GM12864 (cell line): ENCODE results near the gene KATNAL1.
A peak's percentile ranks its signal among the peaks of the same experiment; 100 is the strongest.

Experiments used
- DNase-seq: peaks from one replicate; pipeline ENCODE4 v3.0.0-alpha.2; 2011; ENCODE audit warnings: low read depth
- H3K4me3 ChIP-seq: 2 replicates; pipeline ENCODE4 v1.5.1; 2011; ENCODE audit warnings: mild to moderate bottlenecking, low read depth, low read length, control low read depth
- TF ChIP-seq, protein P1 (sequence below): IDR thresholded peaks from 2 replicates; pipeline ENCODE4 v1.5.1; 2011; ENCODE audit warnings: low read depth, mild to moderate bottlenecking, moderate library complexity, low read length, control low read depth, inconsistent platforms; ENCODE audit errors: missing control alignments

KATNAL1 gene

GRCh38 chr13:30352121-30352520 lies 44.8 kb upstream of the KATNAL1 start:
- TF ChIP-seq, protein P1, sequence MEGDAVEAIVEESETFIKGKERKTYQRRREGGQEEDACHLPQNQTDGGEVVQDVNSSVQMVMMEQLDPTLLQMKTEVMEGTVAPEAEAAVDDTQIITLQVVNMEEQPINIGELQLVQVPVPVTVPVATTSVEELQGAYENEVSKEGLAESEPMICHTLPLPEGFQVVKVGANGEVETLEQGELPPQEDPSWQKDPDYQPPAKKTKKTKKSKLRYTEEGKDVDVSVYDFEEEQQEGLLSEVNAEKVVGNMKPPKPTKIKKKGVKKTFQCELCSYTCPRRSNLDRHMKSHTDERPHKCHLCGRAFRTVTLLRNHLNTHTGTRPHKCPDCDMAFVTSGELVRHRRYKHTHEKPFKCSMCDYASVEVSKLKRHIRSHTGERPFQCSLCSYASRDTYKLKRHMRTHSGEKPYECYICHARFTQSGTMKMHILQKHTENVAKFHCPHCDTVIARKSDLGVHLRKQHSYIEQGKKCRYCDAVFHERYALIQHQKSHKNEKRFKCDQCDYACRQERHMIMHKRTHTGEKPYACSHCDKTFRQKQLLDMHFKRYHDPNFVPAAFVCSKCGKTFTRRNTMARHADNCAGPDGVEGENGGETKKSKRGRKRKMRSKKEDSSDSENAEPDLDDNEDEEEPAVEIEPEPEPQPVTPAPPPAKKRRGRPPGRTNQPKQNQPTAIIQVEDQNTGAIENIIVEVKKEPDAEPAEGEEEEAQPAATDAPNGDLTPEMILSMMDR = no peak
- H3K4me3 ChIP-seq = no peak overlapping the region
- no peak for DNase-seq

- H3K4me3 ChIP-seq = no peak overlapping the region
- no peak for DNase-seq
- TF ChIP-seq, protein P1 = no peak
Observed at GRCh38 chr13:30346789-30347167, 39.4 kb upstream of the KATNAL1 start.

DNA sequence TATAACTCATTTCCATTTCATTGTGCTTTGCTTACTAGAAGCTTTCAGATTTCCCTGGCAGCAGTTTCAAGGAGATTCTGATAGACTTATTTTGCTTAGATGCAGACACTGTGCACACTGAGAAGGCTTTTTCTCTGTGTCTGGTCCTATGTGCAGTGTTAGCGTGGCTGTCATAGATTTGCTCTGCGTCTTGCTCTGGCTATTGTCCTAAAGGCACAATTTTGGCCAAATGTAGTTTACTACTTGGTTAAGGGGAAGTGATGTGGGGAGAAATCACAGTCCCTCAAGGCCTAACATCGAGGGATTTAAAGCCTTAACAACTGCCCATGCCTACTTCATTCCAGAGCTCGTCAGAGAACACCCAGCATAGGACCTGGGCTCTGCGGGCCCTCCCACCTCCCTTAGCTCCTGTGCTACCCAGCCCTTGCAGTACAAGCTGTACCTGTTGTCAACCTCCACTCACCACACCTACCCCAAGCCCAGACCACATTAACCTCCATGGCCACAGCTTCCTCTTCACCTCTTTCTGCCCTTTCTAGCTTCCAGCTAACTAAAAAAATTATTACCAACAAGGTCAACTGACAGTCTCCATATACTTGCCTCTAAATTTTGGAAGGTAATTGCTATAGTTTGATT lies 38.9 kb upstream of the KATNAL1 start:
- TF ChIP-seq, protein P1 = no peak
- DNase-seq = peak; percentile 66
- H3K4me3 ChIP-seq = no peak overlapping the region

DNA sequence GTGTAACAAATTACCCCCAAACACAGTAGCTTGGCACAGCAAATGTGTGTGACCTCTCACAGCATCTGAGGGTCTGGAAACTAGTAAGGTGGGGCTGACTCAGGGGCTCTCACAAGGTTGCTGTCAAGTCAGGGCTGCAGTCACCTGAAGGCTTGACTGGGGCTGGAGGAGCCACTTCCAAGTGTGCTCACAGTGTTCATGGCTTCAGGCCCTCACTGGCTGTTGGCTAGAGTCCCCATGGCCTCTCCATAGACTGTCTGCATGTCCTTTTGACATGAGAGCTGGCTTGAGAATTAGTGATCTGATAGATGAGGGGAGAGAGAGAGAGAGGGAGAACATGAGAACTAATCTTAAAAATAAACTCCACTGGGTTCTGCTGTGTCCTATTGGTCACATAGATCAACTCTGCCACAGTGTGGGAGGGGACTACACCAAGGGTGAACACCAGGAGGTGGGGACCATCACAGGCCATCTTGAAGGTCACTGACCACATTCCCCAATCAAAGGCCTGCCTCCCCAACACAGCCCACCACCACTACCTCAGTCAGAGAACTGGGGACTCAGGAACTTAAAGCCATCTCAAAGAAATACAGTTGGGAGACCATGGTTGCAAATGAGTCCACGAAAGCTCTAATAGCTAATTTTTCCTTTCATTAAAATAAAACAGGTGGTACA lies 38.2 kb upstream of the KATNAL1 start:
- no peak overlapping the region for H3K4me3 ChIP-seq
- DNase-seq = no peak

DNA sequence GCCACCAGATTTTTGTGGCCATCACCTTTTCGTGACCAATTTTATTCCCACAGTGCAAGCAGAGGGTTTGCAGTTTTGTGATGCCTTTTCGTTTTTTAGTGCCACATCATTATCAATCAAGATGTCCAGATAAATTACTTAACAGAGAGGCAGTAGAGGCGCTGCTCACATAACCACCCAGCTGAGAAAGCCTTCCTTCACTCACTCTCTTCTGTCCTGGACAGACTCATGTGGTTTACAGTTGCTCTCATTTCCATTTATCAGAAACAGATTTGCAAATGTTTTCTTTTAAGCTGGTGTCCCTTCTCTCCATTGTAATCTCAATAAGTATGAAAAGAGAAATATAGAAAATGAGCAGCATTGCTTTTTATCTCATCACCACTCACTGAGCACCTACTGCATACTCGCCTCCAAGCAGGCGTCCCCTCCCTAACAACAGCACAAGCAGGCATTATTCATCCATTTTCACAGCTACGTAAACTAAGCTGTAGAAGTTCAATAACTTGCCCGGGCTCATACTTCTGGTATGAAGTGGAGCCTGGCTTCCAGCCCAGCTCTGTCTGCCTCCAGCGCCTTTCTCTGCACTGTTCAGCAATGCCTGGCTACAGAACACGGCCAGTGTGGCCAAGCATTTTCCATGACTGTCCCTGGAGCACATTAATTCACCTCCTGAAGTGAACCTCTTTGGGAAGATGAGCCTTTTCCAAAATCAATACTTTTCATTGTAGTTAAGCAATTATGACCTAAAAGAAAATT lies 34.6 kb upstream of the KATNAL1 start:
- H3K4me3 ChIP-seq = no peak overlapping the region
- DNase-seq = no peak
- TF ChIP-seq, protein P1 = no peak

More for the DNA sequence above, 38.2 kb upstream of the KATNAL1 start:
- TF ChIP-seq, protein P1 = no peak

GRCh38 chr13:30340331-30341250 lies 33.2 kb upstream of the KATNAL1 start:
- TF ChIP-seq, protein P1 = no peak
- no peak overlapping the region for H3K4me3 ChIP-seq
- DNase-seq = no peak
